Glomerular endothelial cell (primary cell): Measurements from ENCODE around the gene EPHA4. TPM values are rescaled to one million over a fixed set of nuclear protein-coding genes. Genes with fewer than 3 reads are reported as not detected.

Experiments used
- DNase-seq: peaks from one replicate; pipeline ENCODE4 v3.0.0-alpha.2; 2011; ENCODE audit warnings: low read depth, low spot score; ENCODE audit errors: extremely low read depth
- total RNA-seq: library from RNA; depleted of rRNA; stranded (reverse); fragments of >200 nt; gene quantifications from 2 replicates; pipeline ENCODE4 v1.2.3, GENCODE V29; 2015

Gene EPHA4
- total RNA-seq, 1 donor from 2014 or later, result 22.2 TPM

DNA sequence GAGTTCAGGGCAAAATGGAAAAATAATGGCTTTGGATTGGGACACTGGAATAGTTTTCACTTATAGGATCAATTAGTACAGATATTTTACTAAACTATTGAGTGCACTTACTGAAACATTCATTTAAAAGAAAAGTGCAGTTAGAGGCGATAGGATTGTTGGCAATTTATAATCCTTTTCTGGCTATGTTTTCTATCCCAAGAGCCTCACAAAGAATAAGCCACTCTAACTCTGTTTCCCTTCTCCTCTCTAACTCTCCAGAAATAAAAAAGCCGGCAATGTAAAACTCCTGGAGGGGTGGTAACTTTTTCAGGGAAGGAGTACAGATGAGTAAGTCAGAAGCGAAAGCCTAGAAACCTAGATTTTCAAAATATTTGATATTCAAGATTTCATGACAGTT, 91.3 kb downstream of the EPHA4 start:
- DNase-seq, result no peak

DNA sequence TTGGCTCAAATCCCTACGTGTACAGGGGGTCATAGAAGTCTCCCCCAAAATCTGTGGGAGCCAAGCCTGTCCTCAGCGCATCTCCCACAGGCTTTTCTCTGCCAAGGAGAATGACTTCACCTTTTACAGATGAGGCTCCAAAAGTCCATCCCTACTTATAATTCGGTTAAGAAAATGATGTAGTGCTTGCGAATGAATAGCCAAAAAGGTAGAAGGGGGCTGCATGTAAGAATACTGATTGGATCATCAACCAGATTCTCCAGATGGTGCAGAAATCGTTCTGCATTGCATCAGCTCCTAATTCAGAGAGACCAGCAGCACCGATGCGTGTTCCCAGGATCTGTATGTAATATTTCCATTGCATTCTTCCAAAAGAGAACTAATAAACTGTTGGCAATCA, 91.9 kb downstream of the EPHA4 start:
- no peak for DNase-seq

GRCh38 chr2:221478485-221478863, 93.6 kb downstream of the EPHA4 start:
- DNase-seq, result no peak

DNA sequence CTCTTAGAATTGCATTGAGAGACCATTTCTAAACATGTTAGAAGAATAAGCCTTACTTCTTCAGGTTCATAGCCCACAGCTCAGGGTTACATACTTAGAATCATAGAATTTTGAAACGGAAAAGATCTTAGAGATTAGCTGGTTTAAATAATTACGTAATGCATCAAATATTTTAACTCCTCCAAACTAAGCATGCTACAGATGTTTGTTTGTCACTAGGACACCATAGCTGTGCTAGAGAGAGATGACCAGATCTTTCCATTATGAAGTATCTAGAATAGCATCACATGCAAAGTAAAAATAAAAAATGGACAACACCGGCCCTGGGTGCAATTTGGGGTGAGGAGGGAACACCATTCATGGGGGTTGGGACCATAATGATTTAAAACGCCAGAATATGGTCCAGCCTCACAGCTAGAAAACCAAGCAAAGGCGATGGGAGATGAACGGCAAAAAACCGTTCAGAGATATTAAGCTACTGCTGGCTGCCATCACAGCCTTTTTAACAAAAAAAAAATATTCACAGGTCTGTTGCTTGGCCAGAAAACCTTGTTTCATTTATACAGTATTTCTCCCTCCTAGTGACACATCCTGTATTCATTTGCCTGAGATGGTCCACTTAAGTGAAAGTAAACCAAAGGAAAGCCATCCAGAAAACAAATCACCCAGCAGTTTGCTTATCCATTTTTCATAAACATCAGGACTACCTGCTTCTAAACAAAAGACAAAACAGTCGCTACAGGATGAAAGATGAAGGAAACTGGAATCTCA, 94.2 kb downstream of the EPHA4 start:
- no peak for DNase-seq

GRCh38 chr2:221476195-221476594, 95.9 kb downstream of the EPHA4 start:
- no peak for DNase-seq

DNA sequence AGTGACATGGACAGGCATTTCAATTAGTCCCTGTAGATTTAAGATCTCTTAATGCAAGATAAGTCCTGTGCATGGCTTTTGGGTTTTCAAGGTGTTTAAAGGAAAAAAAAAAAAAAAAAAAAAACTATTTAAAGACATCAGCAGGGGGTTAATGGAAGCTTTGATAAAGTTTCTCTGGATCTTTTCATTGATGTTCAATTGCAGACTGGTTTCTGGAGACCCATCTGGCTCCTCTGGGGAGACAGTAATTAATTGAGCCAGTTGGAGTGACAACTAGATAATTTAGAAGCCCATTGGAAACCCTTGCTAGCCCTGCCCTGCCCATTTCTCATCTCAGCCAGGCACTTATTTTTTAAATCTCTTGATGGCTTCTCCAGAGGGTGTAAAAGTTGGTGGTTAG, 98.7 kb downstream of the EPHA4 start:
- DNase-seq, result no peak

DNA sequence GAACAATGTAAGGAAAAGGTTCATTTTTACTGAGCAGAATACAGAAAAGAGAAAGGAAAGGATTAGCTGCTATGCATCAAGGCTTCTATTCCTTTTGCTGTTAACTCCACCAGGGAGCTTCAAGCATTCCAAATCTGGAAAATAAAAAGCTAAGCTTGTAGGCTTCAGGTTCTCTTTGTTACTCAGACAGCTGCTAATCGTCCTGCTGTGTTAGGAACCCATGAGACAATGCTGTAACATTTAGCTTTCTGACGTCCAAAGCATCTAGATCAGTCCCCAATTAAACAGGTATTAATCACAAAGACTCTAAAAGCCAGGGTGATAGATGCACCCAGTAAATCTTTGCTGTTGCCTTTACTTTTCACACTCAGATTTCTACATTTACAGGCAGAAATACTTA, 103.8 kb downstream of the EPHA4 start:
- DNase-seq, result no peak

GRCh38 chr2:221467610-221468009, 104.5 kb downstream of the EPHA4 start:
- peak; percentile 61 for DNase-seq

GRCh38 chr2:221466744-221467143, 105.4 kb downstream of the EPHA4 start:
- DNase-seq, result no peak

- no peak for DNase-seq
Observed at GRCh38 chr2:221465776-221466175, 106.3 kb downstream of the EPHA4 start.

- no peak for DNase-seq
Observed at GRCh38 chr2:221464971-221465370, 107.1 kb downstream of the EPHA4 start.

GRCh38 chr2:221463241-221463896, 108.7 kb downstream of the EPHA4 start:
- DNase-seq, result no peak

DNA sequence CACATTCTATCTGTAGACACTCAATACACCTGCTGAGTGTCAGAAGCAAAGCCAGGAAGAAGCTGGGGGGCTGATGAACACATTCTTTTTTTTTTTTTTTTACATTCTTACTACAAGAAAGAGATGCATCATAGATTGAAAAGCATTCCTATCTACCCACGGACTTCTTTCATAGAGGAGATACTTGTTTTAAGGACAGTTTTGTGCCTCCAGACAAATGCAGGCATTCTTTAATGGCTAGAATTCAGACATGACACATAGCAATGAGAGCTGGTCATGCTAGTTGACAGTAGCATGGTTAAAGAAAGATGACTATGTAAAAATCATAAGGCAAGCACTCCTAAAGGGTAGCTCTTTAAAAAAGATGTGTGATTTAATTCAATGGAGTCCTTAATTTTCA, 110.2 kb downstream of the EPHA4 start:
- DNase-seq, result no peak

GRCh38 chr2:221460136-221460535, 112.0 kb downstream of the EPHA4 start:
- DNase-seq, result no peak

DNA sequence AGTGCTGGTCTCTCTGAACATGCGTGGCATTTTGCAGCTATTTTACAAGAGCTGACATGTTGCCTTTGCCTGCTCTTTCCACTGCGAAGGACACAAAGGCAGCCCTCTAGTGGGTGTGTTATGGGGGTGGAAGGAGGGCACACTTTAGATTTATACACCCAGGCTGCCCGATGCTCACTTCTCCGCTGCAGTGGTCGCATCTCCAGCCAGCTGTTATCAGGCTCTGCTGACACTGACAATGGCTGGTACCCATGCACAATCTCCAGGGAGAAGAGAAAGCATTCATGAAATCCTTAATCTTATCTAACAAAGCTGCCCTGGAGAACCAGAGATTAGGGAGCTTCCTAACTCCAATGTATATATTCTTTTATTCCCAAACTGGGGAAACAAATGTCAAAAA, 113.5 kb downstream of the EPHA4 start:
- DNase-seq, result no peak

DNA sequence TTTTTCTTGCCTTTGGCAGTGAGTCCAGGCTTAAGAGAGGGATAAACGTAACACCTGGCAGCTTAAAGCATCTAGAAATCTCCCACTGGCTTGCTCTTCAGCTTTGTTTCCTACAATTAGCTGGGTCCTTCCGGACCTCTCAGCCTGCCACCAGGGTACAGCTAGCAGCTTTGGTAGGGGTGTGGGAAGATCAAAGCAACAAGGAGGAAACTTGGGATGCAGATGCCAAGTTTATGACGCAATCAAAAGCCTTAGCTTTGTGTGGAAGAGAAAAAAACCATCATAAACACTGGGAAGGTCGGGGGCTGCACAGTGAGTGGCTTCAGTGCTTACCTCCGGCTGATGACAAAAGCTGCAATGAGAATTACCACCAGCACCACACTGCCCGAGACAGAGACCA, 116.9 kb downstream of the EPHA4 start:
- DNase-seq, result no peak

DNA sequence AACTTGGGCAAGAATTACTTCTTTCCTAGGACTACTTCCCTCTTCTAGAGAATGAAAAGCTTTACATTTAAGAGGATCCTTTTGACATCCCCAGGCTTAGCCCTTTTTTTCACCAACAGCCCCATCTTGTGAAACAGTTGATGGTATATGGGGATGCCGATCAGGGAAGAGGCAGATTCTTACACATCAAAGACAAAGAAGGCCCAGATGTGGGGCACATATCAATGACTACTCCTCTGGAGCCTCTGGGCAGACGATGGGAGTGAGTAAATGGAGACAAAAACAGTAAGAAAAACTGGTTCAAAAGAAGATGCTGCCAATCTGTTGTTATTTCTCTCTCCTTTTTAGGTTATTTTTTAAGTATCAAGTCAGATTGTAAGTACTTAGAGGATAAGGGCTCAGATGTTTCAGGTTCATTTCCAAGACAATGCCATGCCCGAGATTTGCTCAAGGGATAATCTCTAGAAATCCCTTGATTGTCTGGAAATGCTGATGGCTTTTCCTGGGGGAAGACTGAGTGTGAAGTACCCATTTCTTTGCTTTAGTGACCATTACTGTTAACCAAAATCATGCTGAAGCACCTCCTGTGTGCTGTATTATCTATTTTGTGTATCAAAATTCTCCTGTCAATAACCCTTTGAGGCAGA, 117.5 kb downstream of the EPHA4 start:
- DNase-seq, result no peak

GRCh38 chr2:221451862-221452788, 120.0 kb downstream of the EPHA4 start:
- DNase-seq, result no peak

DNA sequence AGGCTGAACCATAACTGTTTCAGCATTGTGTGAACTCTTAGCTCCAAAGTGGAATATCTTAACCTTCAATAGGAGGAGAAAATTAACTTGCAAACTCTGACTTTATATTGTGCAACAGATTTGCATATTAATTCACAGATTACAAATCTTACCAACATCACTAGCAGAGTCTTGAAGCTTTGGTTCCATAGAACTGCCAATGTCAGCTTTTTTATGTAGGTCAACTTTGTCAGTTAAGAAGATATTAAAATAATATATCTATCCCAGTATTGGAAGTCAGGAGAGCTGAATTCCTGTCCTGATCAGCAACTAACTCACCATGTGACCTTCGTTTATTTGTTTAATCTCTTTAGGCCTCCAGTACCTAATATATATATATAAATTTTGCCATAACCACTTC, 121.8 kb downstream of the EPHA4 start:
- DNase-seq, result no peak

DNA sequence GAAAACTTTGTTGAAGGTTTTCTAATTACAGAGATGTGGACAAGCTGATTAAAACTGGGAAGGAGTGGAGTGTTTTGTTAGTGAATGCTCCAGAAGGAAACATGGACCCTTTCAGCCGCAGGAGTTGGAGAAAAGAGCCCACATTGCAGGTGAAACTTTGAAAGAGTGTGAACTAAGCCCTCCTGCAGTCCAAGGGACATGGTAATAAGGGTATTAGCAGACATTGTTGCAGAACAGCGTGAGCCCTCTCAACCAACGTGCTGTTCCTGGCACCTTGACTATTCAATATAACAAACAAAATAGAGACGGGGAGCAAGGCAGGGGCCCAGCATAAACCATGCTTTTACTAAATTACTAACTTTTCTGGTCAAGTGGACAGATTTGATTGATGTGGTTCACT, 122.7 kb downstream of the EPHA4 start:
- DNase-seq, result no peak

DNA sequence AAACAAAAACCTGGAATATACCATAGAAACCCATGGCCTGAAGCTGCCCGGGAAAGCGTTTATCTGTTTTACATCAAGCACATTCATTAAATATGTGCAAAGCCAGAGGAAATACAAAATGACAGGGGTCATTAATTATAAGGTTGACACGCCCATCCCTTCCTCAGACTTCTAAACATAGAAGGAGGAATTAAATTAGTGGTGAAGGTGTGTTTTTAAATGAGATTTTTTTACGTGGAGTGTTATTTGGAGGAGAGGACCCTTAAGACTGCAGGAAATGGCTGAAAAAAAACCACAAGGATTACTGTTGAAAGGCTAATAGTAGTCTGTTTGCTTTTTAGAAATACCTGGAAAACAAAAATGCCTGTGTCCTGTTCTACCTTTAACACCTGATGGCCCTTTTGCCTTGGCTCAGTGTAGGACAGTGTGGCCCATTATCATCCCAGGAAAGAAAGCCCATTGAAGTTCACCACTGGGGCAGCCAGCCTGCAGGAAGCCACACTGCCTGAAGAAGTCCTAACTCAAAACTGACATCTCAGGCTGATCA, 123.2 kb downstream of the EPHA4 start:
- no peak for DNase-seq
